GM18526 (cell line): ENCODE measurements around the gene ZNF516.

Experiments
- POLR2A ChIP-seq: IDR thresholded peaks from 3 replicates; pipeline ENCODE4 v1.6.1; 2011; ENCODE audit not compliant: insufficient read length; ENCODE audit errors: extremely low read depth

ZNF516 gene

GRCh38 chr18:76495006-76495370 is at the start of gene ZNF516:
TSS of gene ZNF516 (minus strand) at chr18:76495242. CDS start at chr18:76443054, 52,188 bp downstream.
- no peak for TF ChIP-seq POLR2A

GRCh38 chr18:76538846-76539245 is 43.8 kb upstream of the ZNF516 start:
- no peak for TF ChIP-seq POLR2A

- TF ChIP-seq POLR2A, result no peak
Observed at GRCh38 chr18:76537621-76538020, 42.6 kb upstream of the ZNF516 start.

GRCh38 chr18:76532875-76533274 is 37.8 kb upstream of the ZNF516 start:
- TF ChIP-seq POLR2A, result no peak

GRCh38 chr18:76530846-76531245 is 35.8 kb upstream of the ZNF516 start:
- no peak for TF ChIP-seq POLR2A

GRCh38 chr18:76530391-76530790 is 35.3 kb upstream of the ZNF516 start:
- no peak for TF ChIP-seq POLR2A

GRCh38 chr18:76529433-76529811 is 34.4 kb upstream of the ZNF516 start:
- no peak for TF ChIP-seq POLR2A

GRCh38 chr18:76528477-76529432 is 33.7 kb upstream of the ZNF516 start:
- TF ChIP-seq POLR2A, result no peak

GRCh38 chr18:76525911-76526310 is 30.9 kb upstream of the ZNF516 start:
- TF ChIP-seq POLR2A, result no peak

- no peak for TF ChIP-seq POLR2A
Observed at GRCh38 chr18:76524900-76525698, 30.1 kb upstream of the ZNF516 start.

GRCh38 chr18:76524477-76524876 is 29.4 kb upstream of the ZNF516 start:
- no peak for TF ChIP-seq POLR2A

- TF ChIP-seq POLR2A, result no peak
Observed at GRCh38 chr18:76522551-76522950, 27.5 kb upstream of the ZNF516 start.

- TF ChIP-seq POLR2A, result no peak
Observed at GRCh38 chr18:76522122-76522503, 27.1 kb upstream of the ZNF516 start.

- no peak for TF ChIP-seq POLR2A
Observed at GRCh38 chr18:76521417-76522121, 26.5 kb upstream of the ZNF516 start.

- TF ChIP-seq POLR2A, result no peak
Observed at GRCh38 chr18:76518860-76519538, 24.0 kb upstream of the ZNF516 start.

GRCh38 chr18:76518123-76518859 is 23.2 kb upstream of the ZNF516 start:
- no peak for TF ChIP-seq POLR2A
